HG03469 (cell line): Measurements from ENCODE around the gene HNRNPM.
"Not testable (repeated sequence)": the region's sequence is repeated elsewhere in the genome, so short reads cannot be mapped to it uniquely, and the experiment has no call there.

Experiments used
- ATAC-seq: cut with Tn5 transposase; IDR thresholded peaks from one replicate; pipeline ENCODE4 v1.9.1; 2021; ENCODE audit warnings: mild to moderate bottlenecking, moderate library complexity, moderate number of reproducible peaks; ENCODE audit not compliant: unreplicated experiment

HNRNPM gene, protein sequence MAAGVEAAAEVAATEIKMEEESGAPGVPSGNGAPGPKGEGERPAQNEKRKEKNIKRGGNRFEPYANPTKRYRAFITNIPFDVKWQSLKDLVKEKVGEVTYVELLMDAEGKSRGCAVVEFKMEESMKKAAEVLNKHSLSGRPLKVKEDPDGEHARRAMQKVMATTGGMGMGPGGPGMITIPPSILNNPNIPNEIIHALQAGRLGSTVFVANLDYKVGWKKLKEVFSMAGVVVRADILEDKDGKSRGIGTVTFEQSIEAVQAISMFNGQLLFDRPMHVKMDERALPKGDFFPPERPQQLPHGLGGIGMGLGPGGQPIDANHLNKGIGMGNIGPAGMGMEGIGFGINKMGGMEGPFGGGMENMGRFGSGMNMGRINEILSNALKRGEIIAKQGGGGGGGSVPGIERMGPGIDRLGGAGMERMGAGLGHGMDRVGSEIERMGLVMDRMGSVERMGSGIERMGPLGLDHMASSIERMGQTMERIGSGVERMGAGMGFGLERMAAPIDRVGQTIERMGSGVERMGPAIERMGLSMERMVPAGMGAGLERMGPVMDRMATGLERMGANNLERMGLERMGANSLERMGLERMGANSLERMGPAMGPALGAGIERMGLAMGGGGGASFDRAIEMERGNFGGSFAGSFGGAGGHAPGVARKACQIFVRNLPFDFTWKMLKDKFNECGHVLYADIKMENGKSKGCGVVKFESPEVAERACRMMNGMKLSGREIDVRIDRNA

DNA sequence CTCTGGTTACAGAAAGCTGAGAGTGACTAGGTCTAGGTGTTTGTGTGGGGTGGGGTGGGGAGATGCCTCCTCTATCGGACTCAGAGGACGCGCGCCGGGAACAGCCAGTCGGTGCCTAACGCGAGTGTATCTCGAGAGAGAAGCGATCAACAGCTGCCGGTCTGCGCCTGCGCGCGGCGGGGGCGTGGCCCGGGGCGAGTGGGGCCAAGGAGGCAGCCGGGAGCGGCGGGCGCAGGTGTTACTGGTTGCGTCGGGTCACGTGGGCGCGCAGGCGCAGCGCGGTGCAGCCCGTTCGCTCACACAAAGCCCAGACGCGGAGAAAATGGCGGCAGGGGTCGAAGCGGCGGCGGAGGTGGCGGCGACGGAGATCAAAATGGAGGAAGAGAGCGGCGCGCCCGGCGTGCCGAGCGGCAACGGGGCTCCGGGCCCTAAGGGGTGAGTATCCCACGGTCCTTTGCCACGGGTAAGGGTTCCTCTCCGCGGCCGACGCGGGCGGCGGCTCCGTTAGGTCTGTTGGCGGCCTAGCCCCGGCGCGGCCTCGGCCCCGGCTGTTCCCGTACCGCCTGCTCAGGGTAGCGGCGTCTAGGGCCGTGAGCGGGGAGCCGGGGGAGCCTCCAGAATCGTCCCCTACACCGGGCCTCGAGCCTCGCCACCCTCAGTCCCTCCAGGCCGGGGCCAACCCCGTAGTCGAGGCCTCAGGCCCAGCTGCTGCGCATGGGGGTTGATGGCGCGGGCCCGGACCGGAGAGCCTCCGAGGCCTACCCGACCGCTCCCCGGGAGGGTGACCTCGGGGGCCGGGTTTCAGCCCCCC lies at the start of gene HNRNPM:
TSS of gene HNRNPM (plus strand) at position 299 of the 811 bp plus-strand sequence. CDS start at position 323, 24 bp downstream.
- ATAC-seq = peak; percentile 61

DNA sequence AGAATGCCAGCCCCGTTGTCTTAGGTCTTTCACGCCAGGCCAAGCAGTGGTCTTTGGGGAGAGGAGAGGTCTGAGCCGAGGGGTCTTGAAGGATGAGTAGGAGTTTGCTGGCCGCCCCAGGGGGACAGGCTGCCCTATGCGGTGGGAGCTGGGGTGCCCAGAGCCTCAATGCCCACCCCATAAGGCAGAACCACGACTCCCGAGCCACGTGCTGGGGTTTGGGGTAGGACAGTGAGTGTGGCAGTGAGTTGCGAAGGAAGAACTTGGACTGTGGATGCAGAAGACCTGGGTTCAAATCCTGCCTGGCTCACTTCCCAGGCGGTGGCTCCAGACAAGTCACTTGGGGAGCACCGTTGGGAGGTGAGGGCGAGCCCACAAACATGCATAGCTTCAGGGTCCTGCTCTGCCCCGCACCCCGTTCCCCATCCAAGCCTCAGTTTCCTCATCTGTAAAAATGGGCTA lies 49.1 kb upstream of the HNRNPM start:
- no peak for ATAC-seq

DNA sequence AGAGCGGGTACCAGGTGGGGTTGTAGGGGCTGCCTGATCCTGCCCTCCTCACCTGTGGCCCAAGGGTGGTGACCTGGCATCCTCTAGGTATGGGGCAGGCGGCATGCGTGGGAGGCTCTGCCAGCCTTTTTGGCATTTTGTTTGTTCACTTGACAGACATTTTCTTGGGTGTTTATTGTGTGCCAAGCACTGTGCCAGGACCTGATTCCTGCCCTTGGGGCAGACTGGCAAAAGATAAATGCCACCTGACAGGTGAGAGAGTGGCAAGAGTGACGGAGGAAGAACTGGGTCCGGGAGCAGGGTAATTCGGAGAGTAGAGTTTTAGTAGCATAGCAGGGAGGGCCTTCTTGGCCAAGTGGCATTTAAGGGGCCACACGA lies 48.6 kb upstream of the HNRNPM start:
- no peak for ATAC-seq

DNA sequence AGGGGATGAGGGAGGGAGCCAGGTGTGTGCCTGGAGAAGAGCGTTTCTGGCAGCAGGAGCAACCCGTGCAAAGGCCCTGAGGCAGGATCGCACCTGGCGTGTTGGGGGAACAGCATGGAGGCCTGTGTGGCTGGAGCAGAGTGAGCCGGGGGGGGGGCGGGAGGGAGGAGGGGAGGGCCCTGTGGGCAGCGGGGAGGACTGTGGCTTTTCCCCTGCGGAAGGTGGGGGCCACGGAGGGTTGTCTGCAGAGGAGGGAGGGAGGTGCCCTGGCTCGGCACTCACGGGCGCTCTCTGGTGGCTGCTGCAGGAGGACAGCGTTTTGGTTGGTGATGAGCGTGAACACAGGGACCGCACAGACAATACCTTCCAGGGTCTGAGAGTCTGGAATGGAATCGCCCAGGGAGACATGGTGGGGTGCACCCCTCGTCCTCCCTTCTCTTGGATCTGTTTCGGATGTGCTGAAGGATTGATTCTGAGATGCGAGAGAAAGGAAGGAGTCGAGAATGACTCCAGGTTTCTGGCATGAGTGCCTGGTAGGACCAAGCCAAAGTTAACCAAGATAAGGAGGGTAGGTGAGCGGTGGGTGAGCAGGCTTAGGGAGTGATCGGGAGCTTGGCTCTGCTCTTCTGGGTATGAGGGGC lies 48.1 kb upstream of the HNRNPM start:
- ATAC-seq = no peak

DNA sequence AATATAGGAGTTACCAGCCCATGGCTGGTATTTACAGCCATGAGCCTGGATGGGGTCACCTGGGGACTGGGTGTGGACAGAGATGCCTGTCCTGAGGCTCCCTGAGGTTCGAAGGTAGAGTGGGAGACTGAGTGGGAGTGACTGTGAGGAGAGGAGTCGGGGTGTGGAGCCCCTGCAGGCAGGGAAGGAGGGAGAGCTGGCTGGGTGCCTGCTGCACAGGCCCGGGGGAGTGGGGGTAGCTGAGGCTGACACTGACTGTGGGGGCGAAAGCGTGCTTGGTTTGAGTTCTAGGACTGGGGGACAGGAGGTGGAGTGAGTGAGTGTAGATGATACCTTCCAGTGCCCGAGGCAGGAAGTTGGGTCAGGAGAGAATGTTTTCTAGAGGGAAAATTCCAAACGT lies 47.5 kb upstream of the HNRNPM start:
- ATAC-seq = no peak

DNA sequence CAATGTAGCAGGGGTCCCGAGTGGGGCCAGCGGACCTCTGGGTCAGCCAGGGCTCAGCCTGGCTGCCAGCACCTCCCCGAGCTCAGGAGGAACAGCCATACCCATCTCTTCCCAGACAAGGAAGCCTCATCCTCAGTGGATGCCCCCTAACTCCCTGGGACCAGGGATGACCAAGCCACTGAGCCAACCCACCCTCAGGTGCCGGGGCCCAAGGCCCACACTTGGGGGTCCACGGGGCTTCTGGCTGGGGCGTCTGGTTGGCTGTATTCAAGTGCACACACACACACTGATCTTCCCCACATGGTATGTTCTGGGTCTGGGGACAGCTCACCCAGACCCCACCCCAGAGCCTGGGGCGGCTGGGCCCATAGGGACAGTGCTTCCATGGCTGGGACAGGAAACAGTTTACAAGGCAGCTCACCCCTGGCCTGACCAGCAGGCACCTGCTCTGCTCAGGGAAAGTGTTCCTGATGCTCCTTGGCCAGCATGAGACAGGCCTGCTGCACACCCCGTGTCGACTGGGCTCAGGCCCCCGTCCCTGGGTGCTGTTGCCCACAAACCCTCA lies 46.9 kb upstream of the HNRNPM start:
- ATAC-seq = no peak

DNA sequence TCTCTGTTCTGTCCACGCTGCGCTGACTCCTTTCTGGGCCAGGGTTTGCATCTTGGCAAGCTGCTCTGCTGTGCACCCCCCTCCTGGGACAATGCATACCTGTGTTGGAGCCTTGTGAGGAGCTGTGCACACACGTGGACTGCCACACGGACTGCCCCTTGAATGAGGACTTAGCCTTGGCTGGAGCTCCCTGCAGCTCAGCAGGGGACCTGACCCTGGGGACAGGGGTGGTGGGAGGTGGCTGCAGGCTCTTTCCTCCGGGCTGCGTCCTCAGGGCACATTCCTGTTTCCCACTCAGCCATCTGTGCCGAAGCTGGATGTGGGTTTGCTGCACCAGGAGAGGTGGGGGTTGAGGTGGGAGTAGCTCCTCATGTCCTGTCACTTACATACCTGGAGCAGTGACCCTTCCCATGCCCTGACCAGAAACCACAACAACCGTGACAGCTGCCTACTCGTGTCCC lies 46.4 kb upstream of the HNRNPM start:
- no peak for ATAC-seq

DNA sequence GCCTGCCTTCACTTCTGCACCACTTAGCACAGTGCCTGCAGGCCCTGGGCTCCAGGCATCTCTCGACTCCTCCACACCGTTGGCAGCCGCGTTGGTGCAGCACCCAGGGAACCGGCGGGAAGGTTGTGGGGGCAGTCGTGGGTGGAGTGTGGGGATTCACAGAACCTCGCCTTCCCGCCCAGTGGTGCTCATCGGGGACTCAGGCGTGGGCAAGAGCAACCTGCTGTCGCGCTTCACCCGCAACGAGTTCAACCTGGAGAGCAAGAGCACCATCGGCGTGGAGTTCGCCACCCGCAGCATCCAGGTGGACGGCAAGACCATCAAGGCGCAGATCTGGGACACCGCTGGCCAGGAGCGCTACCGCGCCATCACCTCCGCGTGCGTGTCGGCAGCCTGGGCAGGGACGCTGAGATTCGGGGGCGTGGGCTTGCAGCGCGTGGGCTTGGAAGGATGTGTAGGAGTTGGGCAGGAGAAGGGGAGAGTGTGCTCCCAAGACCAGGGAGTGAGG lies 45.0 kb upstream of the HNRNPM start:
- ATAC-seq = no peak

DNA sequence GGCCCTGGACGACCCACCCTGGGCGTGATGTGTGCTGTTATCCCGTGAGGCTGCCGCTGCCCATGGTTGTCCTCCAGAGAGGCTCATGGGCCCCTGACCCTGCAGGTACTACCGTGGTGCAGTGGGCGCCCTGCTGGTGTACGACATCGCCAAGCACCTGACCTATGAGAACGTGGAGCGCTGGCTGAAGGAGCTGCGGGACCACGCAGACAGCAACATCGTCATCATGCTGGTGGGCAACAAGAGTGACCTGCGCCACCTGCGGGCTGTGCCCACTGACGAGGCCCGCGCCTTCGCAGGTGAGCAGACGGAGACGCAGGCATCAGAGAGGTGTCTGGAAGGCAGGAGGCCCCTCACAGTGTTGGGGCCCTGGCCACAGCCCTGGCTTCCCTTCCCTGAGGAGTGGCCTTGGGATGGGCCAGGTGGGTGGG lies 42.8 kb upstream of the HNRNPM start:
- no peak for ATAC-seq

DNA sequence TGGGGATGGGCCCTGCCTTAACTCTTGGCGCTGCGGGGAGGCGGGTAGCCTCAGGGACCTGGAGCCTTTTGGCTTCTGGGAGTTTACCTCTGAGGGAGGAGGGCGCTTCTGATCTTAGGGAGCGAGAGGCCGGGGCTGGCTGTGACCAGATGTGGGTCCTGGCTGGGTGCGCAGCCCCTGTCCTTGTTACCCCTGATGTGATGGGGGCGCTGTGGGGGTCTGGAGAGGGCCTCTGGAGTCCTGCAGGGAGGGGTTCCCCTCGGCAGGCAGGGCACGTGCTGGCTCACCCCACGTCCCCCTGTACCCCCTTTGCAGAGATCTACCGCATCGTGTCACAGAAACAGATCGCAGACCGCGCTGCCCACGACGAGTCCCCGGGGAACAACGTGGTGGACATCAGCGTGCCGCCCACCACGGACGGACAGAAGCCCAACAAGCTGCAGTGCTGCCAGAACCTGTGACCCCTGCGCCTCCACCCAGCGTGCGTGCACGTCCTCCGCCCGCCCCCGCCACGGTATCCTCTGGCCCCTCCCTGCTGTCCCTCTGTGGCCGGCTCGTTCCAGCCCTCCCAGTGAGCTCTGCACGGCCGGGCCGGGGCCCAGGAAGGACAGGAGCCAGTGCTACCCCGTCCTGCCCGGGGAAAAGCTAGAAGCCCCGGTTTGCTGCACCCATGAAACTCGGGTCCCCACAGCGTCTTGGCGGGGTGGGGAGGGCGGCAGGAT lies 41.5 kb upstream of the HNRNPM start:
- ATAC-seq = no peak

DNA sequence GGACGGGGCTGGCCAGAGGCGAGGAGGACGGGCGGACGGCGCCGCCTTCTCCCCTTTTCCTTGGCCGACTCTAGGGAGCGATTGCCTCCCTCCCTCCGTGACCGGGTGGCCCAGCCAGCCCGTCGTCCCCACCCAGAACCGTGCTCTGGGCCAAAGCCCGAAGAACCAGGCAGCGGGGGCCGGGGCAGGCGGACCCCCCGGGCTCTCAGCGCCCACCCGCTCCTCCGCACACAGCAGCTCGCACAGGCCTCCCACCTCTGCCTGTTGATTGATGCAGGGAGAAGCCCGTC lies 41.0 kb upstream of the HNRNPM start:
- ATAC-seq = no peak

DNA sequence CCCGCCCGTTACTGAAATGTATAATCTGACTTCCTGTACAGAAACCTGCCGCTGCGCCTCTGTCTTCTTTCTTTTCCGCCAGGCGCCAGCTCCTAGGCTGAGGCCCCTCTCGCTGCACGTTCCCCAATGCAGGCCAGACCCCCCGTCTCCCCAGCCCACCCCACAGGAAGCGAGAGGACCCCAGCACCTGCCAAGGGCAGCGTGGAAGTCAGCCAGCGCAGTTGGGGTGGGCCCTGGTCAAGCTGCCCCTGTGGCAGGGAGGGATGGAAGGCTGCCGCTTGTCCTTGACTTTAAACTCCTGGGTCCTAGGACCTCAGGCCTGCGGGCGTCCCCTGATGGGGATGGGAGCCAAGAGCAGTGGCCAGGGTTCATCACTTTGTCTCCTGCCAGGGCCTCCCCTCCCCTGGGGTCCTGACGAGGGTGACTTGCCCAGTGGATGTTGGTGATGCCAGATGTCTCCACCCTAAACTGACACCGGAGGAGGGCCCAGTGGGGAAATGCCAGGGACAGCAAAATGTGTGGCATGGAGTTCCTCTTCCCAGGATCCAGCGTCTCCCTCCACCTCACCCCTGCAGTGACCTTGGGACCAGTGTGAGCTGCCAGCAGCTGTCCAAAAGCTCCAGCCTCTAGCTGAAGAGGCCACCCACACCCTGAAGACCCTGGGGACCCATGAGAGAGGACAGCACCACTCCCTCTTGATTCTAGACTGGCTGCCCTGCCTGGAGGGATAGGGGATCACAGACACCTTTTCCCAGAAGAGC lies 40.2 kb upstream of the HNRNPM start:
- ATAC-seq = no peak

DNA sequence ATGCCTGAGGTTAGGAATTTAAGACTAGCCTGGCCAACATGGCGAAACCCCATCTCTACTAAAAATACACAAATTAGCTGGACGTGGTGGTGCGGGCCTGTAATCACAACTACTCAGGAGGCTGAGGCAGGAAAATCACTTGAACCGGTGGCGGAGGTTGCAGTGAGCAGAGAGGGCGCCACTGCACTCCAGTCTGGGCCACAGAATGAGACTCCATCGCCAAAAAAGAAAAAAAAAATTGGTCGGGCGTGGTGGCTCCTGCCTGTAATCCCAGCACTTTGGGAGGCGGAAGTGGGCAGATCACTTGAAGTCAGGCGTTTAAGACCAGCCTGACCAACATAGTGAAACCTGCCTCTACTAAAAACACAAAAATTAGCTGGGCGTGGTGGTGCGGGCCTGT lies 34.1 kb upstream of the HNRNPM start:
- not testable (repeated sequence) for ATAC-seq

DNA sequence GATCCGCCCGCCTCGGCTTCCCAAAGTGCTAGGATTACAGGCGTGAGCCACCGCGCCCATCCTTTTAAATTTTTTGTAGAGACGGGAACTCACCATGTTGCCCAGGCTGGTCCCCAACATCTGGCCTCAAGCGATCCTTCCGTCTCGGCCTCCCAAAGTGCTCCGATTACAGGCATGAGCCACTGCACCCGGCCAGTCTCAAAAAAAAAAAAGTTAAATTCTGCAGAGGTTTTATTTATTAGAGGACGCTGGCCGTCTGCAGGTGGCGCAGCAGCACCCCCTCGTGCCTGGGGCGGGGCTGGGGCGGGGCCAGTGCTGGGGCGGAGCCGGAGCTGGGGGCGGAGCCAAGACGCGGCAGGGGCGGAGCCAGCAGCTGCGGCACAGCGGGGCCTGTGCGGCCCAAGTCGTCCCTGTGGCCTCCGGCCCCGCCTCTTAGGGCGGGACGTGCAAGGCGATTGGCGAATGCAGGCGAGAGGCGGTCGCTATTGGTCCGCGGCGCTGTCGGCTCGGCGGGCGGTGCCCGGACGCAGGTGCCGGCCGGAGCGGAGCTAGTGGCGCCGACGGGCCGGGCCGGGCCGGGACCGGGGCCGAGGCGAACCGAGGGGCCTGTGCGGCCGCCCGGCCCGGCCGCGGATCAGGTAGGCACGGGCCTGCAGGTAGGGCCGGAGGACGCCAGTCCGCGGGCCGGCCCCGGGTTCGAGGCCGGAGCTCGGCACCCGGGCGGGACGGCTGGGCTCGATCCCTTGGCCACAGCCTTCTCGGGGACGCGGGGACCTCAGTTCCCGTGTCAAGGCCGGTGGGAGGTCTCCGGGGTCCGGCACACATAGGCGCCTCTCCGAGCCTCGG lies 31.8 kb upstream of the HNRNPM start, which contains the start of gene MARCHF2:
TSS of gene MARCHF2 (plus strand) at position 523 of the 846 bp plus-strand sequence. CDS start 8,536 bp downstream, outside the sequence.
- ATAC-seq = peak; percentile 94

DNA sequence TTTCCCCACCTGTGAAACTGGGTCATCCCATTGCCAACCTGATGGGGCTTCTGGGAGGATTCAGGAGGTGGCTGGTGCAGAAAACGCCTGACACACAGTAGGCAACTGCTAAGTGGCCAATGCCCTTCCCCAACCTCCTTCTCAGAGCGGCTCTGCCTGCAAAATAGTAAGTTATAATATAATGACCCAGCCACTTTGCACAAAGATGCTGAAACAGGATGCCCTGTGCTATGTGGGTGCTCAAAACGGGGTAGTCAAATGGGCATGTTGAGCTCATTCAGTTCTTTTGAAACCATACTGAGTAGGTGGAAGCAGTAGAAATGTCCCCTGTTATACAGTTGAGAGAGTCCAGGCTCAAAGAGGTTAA lies 31.2 kb upstream of the HNRNPM start:
- ATAC-seq = no peak

DNA sequence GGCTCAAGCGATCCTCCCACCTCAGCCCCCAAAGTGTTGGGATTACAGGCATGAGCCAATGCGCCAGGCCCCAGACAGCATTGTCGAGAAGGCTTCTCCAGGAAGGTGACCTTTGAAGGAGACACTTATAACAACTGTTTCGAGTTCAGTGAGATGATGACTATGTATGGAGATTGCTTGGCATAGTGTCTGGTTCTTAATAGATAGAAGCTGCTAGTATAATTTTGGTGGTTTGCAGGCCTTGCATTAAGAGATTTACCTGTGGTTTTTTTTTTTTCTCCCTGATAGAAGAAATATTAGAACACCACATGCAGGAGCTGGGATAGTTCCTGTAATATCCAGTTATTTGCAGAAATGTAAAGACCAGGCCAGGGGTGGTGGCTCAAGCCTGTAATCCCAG lies 28.0 kb upstream of the HNRNPM start:
- no peak for ATAC-seq

DNA sequence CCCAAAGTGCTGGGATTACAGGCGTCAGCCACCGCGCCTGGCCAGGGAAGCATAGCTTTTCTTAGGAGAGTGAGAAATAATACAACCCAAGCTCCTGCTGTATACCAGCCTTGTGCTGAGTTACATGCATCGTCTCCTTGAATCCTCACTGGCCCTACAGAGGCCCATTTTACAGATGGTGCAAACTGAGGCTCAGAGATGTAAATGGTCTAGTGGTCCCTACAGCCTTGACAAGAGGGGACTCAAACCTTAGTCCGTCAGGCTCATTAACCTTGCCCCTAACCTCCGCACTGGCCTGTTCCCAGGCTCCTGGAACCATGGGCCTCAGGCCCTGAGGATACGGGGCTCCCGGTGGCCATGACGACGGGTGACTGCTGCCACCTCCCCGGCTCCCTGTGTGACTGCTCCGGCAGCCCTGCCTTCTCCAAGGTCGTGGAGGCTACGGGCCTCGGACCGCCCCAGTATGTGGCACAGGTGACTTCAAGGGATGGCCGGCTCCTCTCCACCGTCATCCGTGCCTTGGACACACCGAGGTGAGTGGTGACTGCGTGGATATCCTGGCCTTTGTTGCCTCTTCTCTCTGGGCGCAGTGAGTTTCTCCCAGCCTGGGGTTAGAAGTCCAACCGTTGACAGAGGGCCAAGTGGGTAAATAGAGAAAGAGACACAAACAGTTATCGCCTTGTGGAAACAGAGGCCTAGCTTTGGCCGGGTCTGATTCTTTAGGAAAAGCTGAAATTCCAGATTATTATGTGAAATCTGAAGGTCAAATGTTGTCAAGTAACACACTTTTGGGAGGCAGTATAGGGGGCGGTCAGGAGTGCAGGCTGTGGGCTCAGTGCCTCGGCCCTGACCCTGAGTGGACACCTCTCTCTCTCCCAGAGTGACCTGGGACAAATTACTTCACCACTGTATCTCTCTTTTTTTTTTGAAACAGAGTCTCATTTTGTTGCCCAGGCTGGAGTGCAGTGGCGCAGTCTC lies 23.0 kb upstream of the HNRNPM start:
- no peak for ATAC-seq
